LNCAP (cell line): ENCODE results near the gene TRAPPC4.

Source experiments
- CTCF ChIP-seq: fragments of 450-650 bp; IDR thresholded peaks from 2 replicates; pipeline ENCODE4 v1.5.1; 2017; ENCODE audit warnings: mild to moderate bottlenecking

The TRAPPC4 gene

GRCh38 chr11:119034813-119035212 is 16.2 kb downstream of the TRAPPC4 start:
- TF ChIP-seq CTCF: no peak

- TF ChIP-seq CTCF: no peak
Observed at GRCh38 chr11:119038884-119039283, 20.3 kb downstream of the TRAPPC4 start.

- TF ChIP-seq CTCF: no peak
Observed at GRCh38 chr11:119041821-119042514, 23.4 kb downstream of the TRAPPC4 start.

- TF ChIP-seq CTCF: no peak
Observed at GRCh38 chr11:119042927-119043326, 24.4 kb downstream of the TRAPPC4 start.

GRCh38 chr11:119044708-119045107 is 26.1 kb downstream of the TRAPPC4 start:
- no peak for TF ChIP-seq CTCF

- no peak for TF ChIP-seq CTCF
Observed at GRCh38 chr11:119046489-119046888, 27.9 kb downstream of the TRAPPC4 start.

GRCh38 chr11:119047205-119047604 is 28.6 kb downstream of the TRAPPC4 start:
- TF ChIP-seq CTCF: no peak

GRCh38 chr11:119048644-119049043 is 30.1 kb downstream of the TRAPPC4 start:
- TF ChIP-seq CTCF: no peak
